NB4 (cell line): ENCODE data around the gene HUS1.

Source experiments
- POLR2A ChIP-seq: IDR thresholded peaks from 2 replicates; pipeline ENCODE4 v1.6.1; 2011; ENCODE audit warnings: mild to moderate bottlenecking; ENCODE audit not compliant: insufficient read length; ENCODE audit errors: extremely low read depth
- TF ChIP-seq, protein P1 (sequence below): IDR thresholded peaks from one replicate; pipeline ENCODE4 v1.5.1; 2012; ENCODE audit warnings: low read depth, low read length

GRCh38 chr7:47970761-47971160 is 8.7 kb downstream of the HUS1 start:
- TF ChIP-seq, protein P1, sequence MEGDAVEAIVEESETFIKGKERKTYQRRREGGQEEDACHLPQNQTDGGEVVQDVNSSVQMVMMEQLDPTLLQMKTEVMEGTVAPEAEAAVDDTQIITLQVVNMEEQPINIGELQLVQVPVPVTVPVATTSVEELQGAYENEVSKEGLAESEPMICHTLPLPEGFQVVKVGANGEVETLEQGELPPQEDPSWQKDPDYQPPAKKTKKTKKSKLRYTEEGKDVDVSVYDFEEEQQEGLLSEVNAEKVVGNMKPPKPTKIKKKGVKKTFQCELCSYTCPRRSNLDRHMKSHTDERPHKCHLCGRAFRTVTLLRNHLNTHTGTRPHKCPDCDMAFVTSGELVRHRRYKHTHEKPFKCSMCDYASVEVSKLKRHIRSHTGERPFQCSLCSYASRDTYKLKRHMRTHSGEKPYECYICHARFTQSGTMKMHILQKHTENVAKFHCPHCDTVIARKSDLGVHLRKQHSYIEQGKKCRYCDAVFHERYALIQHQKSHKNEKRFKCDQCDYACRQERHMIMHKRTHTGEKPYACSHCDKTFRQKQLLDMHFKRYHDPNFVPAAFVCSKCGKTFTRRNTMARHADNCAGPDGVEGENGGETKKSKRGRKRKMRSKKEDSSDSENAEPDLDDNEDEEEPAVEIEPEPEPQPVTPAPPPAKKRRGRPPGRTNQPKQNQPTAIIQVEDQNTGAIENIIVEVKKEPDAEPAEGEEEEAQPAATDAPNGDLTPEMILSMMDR, result no peak
- TF ChIP-seq POLR2A, result no peak
